ENCODE data around the gene CACNA2D3. TPM values are rescaled to one million over a fixed set of nuclear protein-coding genes. Genes with fewer than 3 reads are reported as not detected.

The CACNA2D3 gene
- total RNA-seq, 1 experiment from 2014 or later: 1.6 TPM

GRCh38 chr3:54376142-54376807 is 253.9 kb downstream of the CACNA2D3 start:
- Histone ChIP-seq H3K36me3 (replicated peaks; ENCODE audit: control insufficient read depth, insufficient read depth, low read length) (no peaks in the 10 kb centered on the region), H3K4me3 (ENCODE audit: insufficient read depth, low read depth, low read length) (no peak overlapping the region), H3K27me3 (ENCODE audit: control insufficient read depth, insufficient read depth, low read length) (no peaks in the 10 kb centered on the region)
- DNase-seq: no peak

- DNase-seq: no peak
- H3K4me3 ChIP-seq (ENCODE audit: insufficient read depth, low read depth, low read length): no peak overlapping the region
- H3K36me3 ChIP-seq (replicated peaks; ENCODE audit: control insufficient read depth, insufficient read depth, low read length): no peaks in the 10 kb centered on the region
- no peaks in the 10 kb centered on the region for H3K27me3 ChIP-seq (ENCODE audit: control insufficient read depth, insufficient read depth, low read length)
Observed at GRCh38 chr3:54376939-54377578, 254.7 kb downstream of the CACNA2D3 start.

- H3K36me3 ChIP-seq (replicated peaks; ENCODE audit: control insufficient read depth, insufficient read depth, low read length): no peaks in the 10 kb centered on the region
- no peak overlapping the region for H3K4me3 ChIP-seq (ENCODE audit: insufficient read depth, low read depth, low read length)
- no peaks in the 10 kb centered on the region for H3K27me3 ChIP-seq (ENCODE audit: control insufficient read depth, insufficient read depth, low read length)
- no peak for DNase-seq
Observed at GRCh38 chr3:54378184-54378583, 255.8 kb downstream of the CACNA2D3 start.

DNA sequence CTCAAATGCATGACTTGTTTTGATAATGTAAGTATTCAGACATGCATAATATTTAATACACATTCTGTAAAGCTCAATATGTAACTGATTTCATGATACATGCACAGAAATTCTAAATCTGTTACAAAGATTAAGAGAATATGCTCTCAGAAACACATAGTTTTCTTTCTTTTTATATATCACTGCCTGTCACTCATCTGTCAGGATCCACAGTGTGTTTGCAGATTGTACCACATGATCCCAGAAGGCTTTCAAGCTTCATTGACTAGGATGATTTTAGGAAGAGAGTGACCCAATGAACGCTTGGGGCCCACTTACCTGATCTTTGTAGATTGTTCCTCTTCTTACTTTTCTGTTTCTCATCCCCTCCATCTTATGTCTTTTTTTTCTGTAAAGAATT is 261.9 kb downstream of the CACNA2D3 start:
- no peak overlapping the region for H3K4me3 ChIP-seq (ENCODE audit: insufficient read depth, low read depth, low read length)
- no peaks in the 10 kb centered on the region for H3K36me3 ChIP-seq (replicated peaks; ENCODE audit: control insufficient read depth, insufficient read depth, low read length)
- DNase-seq: no peak
- no peaks in the 10 kb centered on the region for H3K27me3 ChIP-seq (ENCODE audit: control insufficient read depth, insufficient read depth, low read length)

GRCh38 chr3:54390582-54390981 is 268.2 kb downstream of the CACNA2D3 start:
- no peak for DNase-seq
- no peaks in the 10 kb centered on the region for H3K27me3 ChIP-seq (ENCODE audit: control insufficient read depth, insufficient read depth, low read length)

DNA sequence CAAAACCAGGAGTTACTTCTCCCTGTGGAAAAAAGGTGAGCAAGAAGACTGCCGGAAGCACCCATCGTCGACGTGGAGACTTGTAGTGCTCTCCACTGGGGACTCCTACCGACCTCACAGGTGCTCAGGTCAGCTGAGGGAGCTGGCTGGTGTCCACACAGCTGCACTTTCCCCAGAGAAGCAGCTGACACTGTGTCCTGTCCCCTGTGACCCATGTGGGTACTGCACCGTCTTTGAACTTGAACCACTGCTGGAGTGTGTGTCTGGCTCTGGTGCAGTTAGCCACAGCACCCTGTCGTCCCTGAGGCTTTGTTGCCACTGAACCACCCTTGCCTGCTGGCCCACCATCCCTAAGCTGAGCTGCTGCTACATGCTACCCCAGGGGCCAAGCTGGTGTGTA is 270.8 kb downstream of the CACNA2D3 start:
- no peak overlapping the region for H3K4me3 ChIP-seq (ENCODE audit: insufficient read depth, low read depth, low read length)
- H3K27me3 ChIP-seq (ENCODE audit: control insufficient read depth, insufficient read depth, low read length): no peaks in the 10 kb centered on the region
- H3K36me3 ChIP-seq (replicated peaks; ENCODE audit: control insufficient read depth, insufficient read depth, low read length): no peaks in the 10 kb centered on the region
- no peak for DNase-seq

More at GRCh38 chr3:54390582-54390981, 268.2 kb downstream of the CACNA2D3 start:
- H3K4me3 ChIP-seq (ENCODE audit: insufficient read depth, low read depth, low read length): no peak overlapping the region
- H3K36me3 ChIP-seq (replicated peaks; ENCODE audit: control insufficient read depth, insufficient read depth, low read length): no peaks in the 10 kb centered on the region

- DNase-seq: no peak
- H3K4me3 ChIP-seq (ENCODE audit: insufficient read depth, low read depth, low read length): no peak overlapping the region
Observed at GRCh38 chr3:54408328-54408727, 286.0 kb downstream of the CACNA2D3 start.

DNA sequence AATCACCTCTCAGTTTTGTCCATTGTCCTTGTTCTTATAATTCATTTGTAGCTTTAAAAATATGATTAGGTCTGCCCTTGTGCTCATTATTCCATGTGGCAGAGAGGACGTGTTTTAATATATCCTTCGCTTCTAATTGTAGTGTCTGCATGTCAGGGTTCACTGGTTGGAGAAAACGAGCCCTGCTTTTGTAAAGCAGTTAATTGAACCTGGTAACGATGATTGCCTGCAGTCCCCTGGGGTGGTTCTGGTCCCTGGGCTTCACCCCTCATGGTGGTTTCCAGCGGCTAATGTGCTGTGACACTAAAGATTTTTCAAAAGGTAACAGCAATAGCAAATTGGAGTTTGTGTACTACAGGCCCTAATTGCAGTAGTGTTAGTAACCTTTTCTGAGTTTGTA is 299.6 kb downstream of the CACNA2D3 start:
- no peak for DNase-seq
- H3K4me3 ChIP-seq (ENCODE audit: insufficient read depth, low read depth, low read length): no peak overlapping the region
- H3K36me3 ChIP-seq (replicated peaks; ENCODE audit: control insufficient read depth, insufficient read depth, low read length): no peaks in the 10 kb centered on the region
- H3K27me3 ChIP-seq (ENCODE audit: control insufficient read depth, insufficient read depth, low read length): no peaks in the 10 kb centered on the region

More at GRCh38 chr3:54408328-54408727, 286.0 kb downstream of the CACNA2D3 start:
- no peaks in the 10 kb centered on the region for H3K36me3 ChIP-seq (replicated peaks; ENCODE audit: control insufficient read depth, insufficient read depth, low read length)
- no peaks in the 10 kb centered on the region for H3K27me3 ChIP-seq (ENCODE audit: control insufficient read depth, insufficient read depth, low read length)

DNA sequence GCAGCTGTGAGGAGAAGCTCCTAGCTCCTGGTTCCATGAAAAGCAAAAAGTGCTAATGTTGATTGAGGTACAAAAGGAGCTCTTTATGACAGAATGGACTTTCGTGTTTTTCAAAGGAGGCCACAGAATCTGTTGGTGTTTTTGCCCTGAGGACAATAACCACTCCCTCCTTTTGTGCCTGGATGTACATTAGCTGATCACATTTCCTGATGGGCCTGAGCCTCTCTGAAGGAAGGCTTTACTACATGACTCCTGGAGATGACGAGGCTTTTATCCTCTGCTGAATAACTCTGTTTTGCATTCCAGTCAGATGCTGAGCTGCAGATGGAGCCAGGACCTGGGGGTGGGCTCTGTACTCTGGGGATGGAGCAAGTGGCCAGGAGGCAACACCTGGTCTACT is 301.9 kb downstream of the CACNA2D3 start:
- no peaks in the 10 kb centered on the region for H3K36me3 ChIP-seq (replicated peaks; ENCODE audit: control insufficient read depth, insufficient read depth, low read length)
- H3K27me3 ChIP-seq (ENCODE audit: control insufficient read depth, insufficient read depth, low read length): no peaks in the 10 kb centered on the region
- DNase-seq: no peak
- H3K4me3 ChIP-seq (ENCODE audit: insufficient read depth, low read depth, low read length): no peak overlapping the region

DNA sequence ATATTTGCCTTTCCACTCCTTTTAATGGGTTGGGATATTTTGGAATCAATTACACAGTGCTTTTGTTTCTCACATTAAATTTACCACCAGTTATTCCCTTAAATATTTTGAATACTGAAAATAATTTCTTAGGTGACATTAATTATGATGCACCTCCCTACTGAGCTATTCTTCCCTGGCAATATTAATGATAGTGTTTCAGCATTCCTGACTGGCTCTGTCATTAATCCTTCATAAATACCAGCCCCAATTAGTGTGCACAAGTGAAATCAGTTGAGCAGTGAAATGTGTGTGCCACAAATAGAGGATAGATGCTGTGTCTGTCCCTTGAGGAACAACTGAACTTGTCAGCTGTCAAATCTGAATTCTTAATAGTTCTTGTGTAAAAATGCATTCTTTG is 304.0 kb downstream of the CACNA2D3 start:
- H3K27me3 ChIP-seq (ENCODE audit: control insufficient read depth, insufficient read depth, low read length): no peaks in the 10 kb centered on the region
- H3K36me3 ChIP-seq (replicated peaks; ENCODE audit: control insufficient read depth, insufficient read depth, low read length): no peaks in the 10 kb centered on the region
- no peak overlapping the region for H3K4me3 ChIP-seq (ENCODE audit: insufficient read depth, low read depth, low read length)
- DNase-seq: no peak

- no peak for DNase-seq
Observed at GRCh38 chr3:54427501-54427900, 305.1 kb downstream of the CACNA2D3 start.

DNA sequence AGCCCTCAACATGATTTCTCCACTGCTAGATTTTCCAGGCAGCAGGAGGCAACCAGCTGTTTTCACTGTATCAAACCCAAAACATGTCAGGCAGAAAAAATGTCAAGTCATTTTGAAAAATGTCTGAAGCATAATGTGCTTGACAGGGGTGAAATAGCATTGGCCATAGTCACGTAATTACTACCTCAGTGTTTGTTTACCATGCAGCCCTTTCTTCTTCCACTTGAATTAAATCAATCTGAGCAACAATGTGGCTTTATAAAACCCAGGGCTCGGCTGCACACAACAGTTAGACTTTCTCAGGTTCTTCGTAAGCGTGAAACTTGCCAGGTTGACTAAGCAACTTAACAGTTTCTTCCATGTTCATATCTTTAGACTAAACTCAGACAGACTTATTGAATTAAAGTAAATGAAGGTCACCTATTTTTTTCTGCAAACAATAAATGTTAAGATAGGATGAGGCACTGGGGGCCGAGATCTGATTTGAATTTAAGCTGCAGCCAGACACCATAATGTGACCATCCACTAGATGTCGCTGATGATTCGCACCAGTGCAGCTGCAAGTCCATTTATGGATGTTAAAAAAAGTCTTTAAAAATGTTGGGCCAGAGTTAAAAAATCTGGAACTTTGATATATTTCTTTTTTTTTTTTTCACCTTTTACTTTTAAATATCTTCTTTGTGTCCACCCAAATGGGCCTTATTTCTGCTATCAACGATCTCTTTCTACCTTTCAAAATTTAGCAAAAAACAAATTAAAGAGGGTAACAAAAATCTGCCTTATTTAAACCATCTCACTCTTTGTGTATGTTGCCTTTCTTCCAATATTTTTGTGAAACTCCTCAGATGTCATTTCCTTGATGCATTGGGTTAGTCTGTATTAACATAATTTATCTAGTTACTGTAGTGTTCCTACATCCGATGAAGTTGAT is 305.9 kb downstream of the CACNA2D3 start:
- Histone ChIP-seq H3K27me3 (ENCODE audit: control insufficient read depth, insufficient read depth, low read length) (no peaks in the 10 kb centered on the region), H3K36me3 (replicated peaks; ENCODE audit: control insufficient read depth, insufficient read depth, low read length) (no peaks in the 10 kb centered on the region), H3K4me3 (ENCODE audit: insufficient read depth, low read depth, low read length) (no peak overlapping the region)
- peak; percentile 24 for DNase-seq

More at GRCh38 chr3:54427501-54427900, 305.1 kb downstream of the CACNA2D3 start:
- Histone ChIP-seq H3K4me3 (ENCODE audit: insufficient read depth, low read depth, low read length) (no peak overlapping the region), H3K27me3 (ENCODE audit: control insufficient read depth, insufficient read depth, low read length) (no peaks in the 10 kb centered on the region), H3K36me3 (replicated peaks; ENCODE audit: control insufficient read depth, insufficient read depth, low read length) (no peaks in the 10 kb centered on the region)

- no peaks in the 10 kb centered on the region for H3K27me3 ChIP-seq (ENCODE audit: control insufficient read depth, insufficient read depth, low read length)
- DNase-seq: no peak
- no peak overlapping the region for H3K4me3 ChIP-seq (ENCODE audit: insufficient read depth, low read depth, low read length)
- no peaks in the 10 kb centered on the region for H3K36me3 ChIP-seq (replicated peaks; ENCODE audit: control insufficient read depth, insufficient read depth, low read length)
Observed at GRCh38 chr3:54432975-54433374, 310.6 kb downstream of the CACNA2D3 start.

- peak; percentile 45 for DNase-seq
- H3K4me3 ChIP-seq (ENCODE audit: insufficient read depth, low read depth, low read length): no peak overlapping the region
- no peaks in the 10 kb centered on the region for H3K36me3 ChIP-seq (replicated peaks; ENCODE audit: control insufficient read depth, insufficient read depth, low read length)
- H3K27me3 ChIP-seq (ENCODE audit: control insufficient read depth, insufficient read depth, low read length): no peaks in the 10 kb centered on the region
Observed at GRCh38 chr3:54433846-54434245, 311.5 kb downstream of the CACNA2D3 start.

- no peaks in the 10 kb centered on the region for H3K27me3 ChIP-seq (ENCODE audit: control insufficient read depth, insufficient read depth, low read length)
- no peaks in the 10 kb centered on the region for H3K36me3 ChIP-seq (replicated peaks; ENCODE audit: control insufficient read depth, insufficient read depth, low read length)
- DNase-seq: no peak
- no peak overlapping the region for H3K4me3 ChIP-seq (ENCODE audit: insufficient read depth, low read depth, low read length)
Observed at GRCh38 chr3:54434756-54435155, 312.4 kb downstream of the CACNA2D3 start.

Measured in H7 (cell line).